ENCODE data around the gene GABARAP.

Gene GABARAP

GRCh38 chr17:7241783-7242716, at the start of gene GABARAP:
GABARAP (minus strand) TSS chr17:7242449; CDS start chr17:7242330, 119 bp downstream.
- DNase-seq, result peak; percentile 94

GRCh38 chr17:7290685-7291084, 48.4 kb upstream of the GABARAP start:
- DNase-seq, result no peak

GRCh38 chr17:7290166-7290565, 47.9 kb upstream of the GABARAP start:
- no peak for DNase-seq

- no peak for DNase-seq
Observed at GRCh38 chr17:7289256-7290032, 47.2 kb upstream of the GABARAP start.

- no peak for DNase-seq
Observed at GRCh38 chr17:7285679-7286078, 43.4 kb upstream of the GABARAP start.

GRCh38 chr17:7284911-7285310, 42.7 kb upstream of the GABARAP start:
- no peak for DNase-seq

GRCh38 chr17:7283471-7284216, 41.4 kb upstream of the GABARAP start:
- no peak for DNase-seq

- no peak for DNase-seq
Observed at GRCh38 chr17:7282752-7283321, 40.6 kb upstream of the GABARAP start.

- DNase-seq, result peak; percentile 35
Observed at GRCh38 chr17:7281953-7282751, 39.9 kb upstream of the GABARAP start.

- DNase-seq, result peak; percentile 97
Observed at GRCh38 chr17:7281074-7281952, 39.1 kb upstream of the GABARAP start, which contains the start of gene SLC2A4. SLC2A4 (plus strand) TSS chr17:7281718; CDS start chr17:7281935, 217 bp downstream.

- peak; percentile 89 for DNase-seq
Observed at GRCh38 chr17:7280519-7281073, 38.3 kb upstream of the GABARAP start.

- DNase-seq, result no peak
Observed at GRCh38 chr17:7279448-7279847, 37.2 kb upstream of the GABARAP start.

- no peak for DNase-seq
Observed at GRCh38 chr17:7266784-7267183, 24.5 kb upstream of the GABARAP start.

- no peak for DNase-seq
Observed at GRCh38 chr17:7263801-7264078, 21.5 kb upstream of the GABARAP start.

- peak; percentile 58 for DNase-seq
Observed at GRCh38 chr17:7262935-7263800, 20.9 kb upstream of the GABARAP start.

- peak; percentile 96 for DNase-seq
Observed at GRCh38 chr17:7262192-7262934, 20.1 kb upstream of the GABARAP start, which contains the start of gene CLDN7. CLDN7 (minus strand) TSS chr17:7262478; CDS start chr17:7262043, 435 bp downstream.

GRCh38 chr17:7261379-7262191, 19.3 kb upstream of the GABARAP start:
- DNase-seq, result no peak
